ENCODE results near the gene KREMEN2.

The KREMEN2 gene

DNA sequence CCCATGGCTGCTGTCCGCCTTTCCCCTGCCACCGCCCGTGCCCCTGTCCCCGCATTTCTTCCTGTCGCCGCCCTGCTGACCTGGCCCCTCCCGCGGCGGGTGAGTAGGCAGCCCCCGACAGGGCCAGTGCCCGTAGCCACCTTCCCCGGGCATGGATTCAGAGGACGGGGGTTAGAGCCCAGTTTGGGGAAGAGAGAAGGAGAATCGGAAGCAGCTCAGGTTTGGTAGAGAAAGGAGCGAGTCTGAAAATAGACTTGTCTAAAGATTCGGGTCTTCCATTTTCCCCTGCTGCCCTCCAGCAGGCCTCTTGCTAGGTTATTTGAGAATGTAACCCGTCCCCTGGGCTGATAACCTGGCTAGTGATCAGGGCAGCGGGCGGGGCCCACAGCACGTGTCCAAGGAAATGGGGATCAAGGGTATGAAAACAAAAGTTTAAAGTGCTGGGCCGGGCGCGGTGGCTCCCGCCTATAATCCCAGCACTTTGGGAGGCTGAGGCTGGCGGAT is 40.8 kb downstream of the KREMEN2 start:
- no peak for DNase-seq (ENCODE audit: low spot score)

DNA sequence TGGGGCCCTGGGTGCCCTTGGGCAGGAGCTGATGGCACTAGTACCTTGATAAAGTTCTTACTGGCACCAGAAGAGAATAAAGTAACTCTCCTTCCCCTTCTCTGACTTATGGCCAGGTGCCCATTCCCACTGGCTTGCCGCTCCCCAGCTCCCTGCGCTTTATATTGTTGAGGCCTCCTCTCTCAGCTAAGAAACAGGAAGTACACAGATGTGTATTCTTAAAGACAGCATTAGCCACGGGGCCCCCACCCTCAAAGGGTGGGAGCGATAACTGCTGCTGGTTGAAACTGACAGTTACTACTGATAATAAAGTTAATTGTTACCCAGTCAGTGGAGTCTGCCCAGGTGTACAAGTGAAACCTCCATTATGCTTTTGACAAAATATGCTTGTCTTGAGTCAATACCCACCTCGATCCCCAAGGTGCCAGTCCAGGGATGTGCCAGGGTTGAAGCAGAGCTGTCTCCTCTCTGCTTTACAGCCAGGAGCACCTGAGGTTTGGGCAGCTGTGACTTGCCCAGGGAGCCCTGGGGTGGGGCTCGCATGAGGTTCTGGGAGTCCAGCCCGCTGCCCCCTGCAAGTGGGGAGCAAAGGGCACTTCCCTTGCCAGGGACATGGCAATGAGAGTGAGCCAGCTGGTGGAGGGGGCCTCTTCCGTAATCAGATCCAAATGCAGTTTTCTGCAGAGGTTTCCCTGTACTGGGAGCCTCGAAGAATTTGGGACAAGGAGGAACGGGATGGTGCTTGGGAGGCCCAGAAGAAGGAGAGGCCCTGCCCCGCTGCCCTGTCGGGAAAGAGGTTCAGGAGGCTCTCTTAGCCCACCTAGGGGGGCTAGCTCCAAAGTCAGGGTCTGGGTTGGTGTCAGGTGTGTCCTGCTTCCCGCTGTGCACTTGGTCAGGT is 43.2 kb downstream of the KREMEN2 start:
- no peak for DNase-seq (ENCODE audit: low spot score)

DNA sequence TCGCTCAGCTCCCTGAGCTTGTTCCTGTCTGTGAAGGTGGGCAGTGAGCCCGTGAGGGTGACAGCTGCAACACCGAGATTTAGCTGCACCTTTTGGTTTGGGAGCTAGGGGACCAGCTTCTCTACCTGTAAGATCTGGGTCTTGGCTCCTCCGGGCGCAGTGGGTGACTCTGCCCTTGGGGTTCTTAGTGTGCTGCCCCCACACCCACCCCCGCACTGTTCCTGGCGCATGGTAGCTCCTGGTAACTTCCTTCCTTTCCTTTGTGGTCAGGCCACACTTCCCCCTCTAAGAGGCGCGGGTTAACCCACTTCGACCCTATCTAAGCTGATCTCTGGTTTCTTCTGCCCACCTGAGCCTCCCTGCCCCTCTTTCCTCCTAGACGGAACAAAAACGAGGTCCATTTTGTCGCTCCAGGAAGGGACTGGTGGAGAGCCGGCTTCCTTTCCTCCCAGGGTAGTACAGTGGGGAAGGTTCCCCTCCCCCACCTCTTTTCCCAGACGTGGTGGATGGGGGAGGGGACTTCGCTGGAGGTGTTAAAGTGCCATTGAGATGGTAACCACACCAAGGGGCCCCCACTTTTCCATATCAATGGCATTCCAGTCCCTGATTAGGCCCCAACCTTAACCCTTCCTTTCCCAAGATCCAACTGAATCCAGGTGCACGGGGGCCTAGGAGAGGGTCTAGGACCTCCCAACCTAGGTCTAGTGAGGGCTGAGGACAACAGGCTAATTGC is 44.0 kb downstream of the KREMEN2 start:
- no peak for DNase-seq (ENCODE audit: low spot score)

- no peak for DNase-seq (ENCODE audit: low spot score)
These were observed 44.6 kb downstream of the KREMEN2 start for GRCh38 chr16:3008690-3009037.

DNA sequence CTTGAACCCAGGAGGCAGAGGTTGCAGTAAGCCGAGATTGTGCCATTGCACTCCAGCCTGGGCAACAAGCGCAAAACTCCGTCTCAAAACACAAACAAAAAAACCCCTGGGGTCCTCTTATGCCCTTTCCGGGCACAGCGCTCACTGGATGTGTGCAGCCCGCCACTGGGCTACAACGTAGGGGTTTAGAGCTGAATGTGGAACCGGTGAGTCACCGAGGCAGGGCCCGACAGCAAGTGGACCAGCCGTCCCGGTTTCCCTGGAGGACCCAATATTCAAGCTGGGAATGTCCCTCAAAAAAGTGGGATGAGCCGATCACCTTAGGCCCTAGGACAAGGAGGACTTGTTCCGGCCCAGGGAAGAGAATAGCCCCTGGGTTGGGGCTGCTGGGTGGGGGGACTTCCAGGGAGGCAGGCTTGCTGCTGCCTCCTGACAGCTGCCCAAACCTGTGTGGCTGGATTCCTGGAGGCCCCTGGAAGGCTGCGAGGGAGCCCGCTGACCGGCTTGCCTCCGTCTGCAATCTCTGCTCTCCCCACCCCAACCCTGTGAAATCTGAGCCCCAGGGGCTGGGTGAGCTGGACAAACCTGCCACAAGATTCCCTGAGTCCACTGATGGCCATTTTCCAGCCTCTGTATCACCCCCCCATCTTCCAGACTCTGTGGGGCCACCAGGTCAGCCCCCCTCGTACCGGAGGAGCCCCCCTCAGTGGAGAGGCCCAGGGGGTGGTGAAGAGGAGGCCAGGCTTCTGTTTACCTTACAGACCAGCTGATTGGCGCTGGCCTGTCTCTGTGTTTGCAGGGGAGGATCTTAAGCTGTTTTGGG is 45.7 kb downstream of the KREMEN2 start:
- no peak for DNase-seq (ENCODE audit: low spot score)

GRCh38 chr16:3010510-3010909 is 46.4 kb downstream of the KREMEN2 start:
- no peak for DNase-seq (ENCODE audit: low spot score)

DNA sequence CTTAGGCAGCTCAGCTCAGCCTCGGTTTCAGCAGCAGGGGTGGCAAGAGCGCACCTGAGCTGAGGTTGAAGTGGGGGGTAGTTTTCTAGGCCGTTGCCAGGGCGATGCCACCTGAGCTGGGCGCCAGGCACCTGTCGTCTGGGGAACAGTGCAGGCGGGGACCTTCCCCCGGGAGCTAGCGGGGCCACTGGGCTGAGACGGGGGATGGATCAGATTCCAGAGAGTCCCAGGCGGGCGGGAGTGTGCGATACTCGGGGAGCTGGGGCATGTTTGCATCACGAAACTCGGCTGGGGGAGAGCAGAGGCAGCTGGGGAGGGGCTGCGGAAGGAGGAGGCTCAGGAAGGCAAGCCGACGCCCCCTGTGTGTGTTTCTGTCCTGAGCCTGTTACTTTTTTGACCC is 48.2 kb downstream of the KREMEN2 start:
- DNase-seq (ENCODE audit: low spot score), result no peak

DNA sequence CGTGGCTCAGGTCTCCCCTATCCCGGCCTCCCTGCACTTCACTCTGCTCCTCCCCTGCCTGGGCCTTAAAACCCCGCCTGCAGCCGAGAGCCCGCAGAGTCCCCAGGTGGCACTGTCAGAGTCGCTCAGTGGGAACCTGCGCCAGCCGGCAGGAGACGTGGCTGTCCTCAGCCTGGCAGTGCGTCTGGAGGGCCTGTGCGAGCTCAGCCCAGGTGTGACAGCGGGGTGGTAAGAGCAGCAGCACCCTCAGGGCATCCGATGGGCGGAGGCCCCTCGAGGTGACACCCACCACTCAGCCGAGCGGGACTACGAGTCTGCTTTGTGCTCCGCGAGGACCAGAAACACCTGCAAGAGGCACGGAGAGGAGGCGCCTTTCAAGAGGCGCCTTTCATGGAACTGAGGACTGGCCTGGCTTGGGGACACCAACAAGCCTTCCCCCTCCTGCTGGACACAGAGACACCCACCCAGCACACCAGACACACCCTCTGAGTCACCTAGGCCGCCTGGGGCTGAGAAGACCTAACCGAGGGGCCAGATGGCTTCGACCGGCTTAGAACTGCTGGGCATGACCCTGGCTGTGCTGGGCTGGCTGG is 48.8 kb downstream of the KREMEN2 start, which contains the start of gene CLDN9:
TSS of gene CLDN9 (plus strand) at position 96 of the 593 bp plus-strand sequence. CDS start at position 536, 440 bp downstream.
- DNase-seq (ENCODE audit: low spot score), result no peak

DNA sequence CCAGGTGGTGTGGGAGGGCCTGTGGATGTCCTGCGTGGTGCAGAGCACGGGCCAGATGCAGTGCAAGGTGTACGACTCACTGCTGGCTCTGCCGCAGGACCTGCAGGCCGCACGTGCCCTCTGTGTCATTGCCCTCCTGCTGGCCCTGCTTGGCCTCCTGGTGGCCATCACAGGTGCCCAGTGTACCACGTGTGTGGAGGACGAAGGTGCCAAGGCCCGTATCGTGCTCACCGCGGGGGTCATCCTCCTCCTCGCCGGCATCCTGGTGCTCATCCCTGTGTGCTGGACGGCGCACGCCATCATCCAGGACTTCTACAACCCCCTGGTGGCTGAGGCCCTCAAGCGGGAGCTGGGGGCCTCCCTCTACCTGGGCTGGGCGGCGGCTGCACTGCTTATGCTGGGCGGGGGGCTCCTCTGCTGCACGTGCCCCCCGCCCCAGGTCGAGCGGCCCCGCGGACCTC is 49.4 kb downstream of the KREMEN2 start:
- no peak for DNase-seq (ENCODE audit: low spot score)

GRCh38 chr16:3013998-3014690 is 50.1 kb downstream of the KREMEN2 start:
- DNase-seq (ENCODE audit: low spot score), result no peak

- DNase-seq (ENCODE audit: low spot score), result no peak
These were observed 50.9 kb downstream of the KREMEN2 start for GRCh38 chr16:3014971-3015370.

GRCh38 chr16:3015865-3016521 is 51.9 kb downstream of the KREMEN2 start:
- DNase-seq (ENCODE audit: low spot score), result no peak

DNA sequence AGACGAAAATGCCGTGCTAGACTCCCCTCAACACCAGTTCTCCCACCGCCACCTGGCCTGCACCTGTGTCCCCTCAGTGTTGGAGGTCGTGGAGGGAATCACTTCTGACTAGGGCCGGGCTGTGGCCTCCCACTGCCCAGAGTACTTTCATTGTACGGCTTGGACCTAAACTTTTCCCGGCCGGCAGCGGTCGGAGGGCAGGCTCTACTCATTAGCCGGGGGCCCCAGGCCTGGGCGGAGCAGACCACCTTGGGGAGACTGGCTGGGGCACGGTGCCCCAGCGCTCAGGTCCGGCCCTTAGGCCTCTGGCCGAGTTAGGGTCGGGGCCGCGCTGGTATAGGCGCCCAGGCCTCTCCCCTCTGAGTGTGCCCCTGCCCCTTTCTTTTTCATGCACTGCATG is 53.3 kb downstream of the KREMEN2 start:
- no peak for DNase-seq (ENCODE audit: low spot score)

All from left forelimb (tissue), 1 donor.